ENCODE data around the gene PRRT1B. TPM values are rescaled to one million over a fixed set of nuclear protein-coding genes. Genes with fewer than 3 reads are reported as not detected.

Gene PRRT1B
- polyA plus RNA-seq, 2 of the 4 experiments (the other 2 are of a cell fraction), result 0.79 to 0.80 TPM

GRCh38 chr9:131557855-131558548 lies 12.7 kb downstream of the PRRT1B start:
- DNase-seq (ENCODE audit: low read depth in 1 of 2, low spot score in 1 of 2), result no peak
- WGBS (ENCODE audit: missing lambda C conversion rate), result 92% methylated on average over 20 of the region's 25 CpGs
- Histone ChIP-seq H3K4me3 (no peak overlapping the region), H3K9me3 (peaks cover 13% of the 10 kb centered on the region; the same call in 2 of the 3 replicates), H3K27ac (no peak overlapping the region), H3K4me2 (no peak overlapping the region), H3K4me1 (no peaks in the 10 kb centered on the region)
- ChIA-PET CTCF (interaction anchor here (1.0 to 2.4 kb wide), 3 partner anchors 12 to 205 kb away, joined by 5 to 7 read pairs (median 7); no protein-coding TSS in a partner anchor), POLR2A (no interaction called here)
- no peak for TF ChIP-seq RAD21 (conservative IDR thresholded peaks at IDR 0.05 in 1 of 2, IDR thresholded peaks at IDR 0.05 in 1 of 2)
- no peak for TF ChIP-seq MAX (IDR thresholded peaks at IDR 0.05)
- no peak for FAIRE-seq
- peak in 1 of 2 experiments; percentile 35; a peak in 2 of 6 replicates for ATAC-seq

GRCh38 chr9:131559421-131560000 lies 14.2 kb downstream of the PRRT1B start:
- Histone ChIP-seq H3K27ac (no peak overlapping the region), H3K4me2 (no peak overlapping the region), H3K9me3 (peaks cover 15% of the 10 kb centered on the region; the same call in 2 of the 3 replicates), H3K4me1 (no peaks in the 10 kb centered on the region), H3K4me3 (no peak overlapping the region)
- ChIA-PET POLR2A (interaction anchor here (0.7 kb wide), 1 partner anchor 124 kb away, joined by 3 read pairs; no protein-coding TSS in a partner anchor), CTCF (interaction anchor here (0.5 to 3.1 kb wide), 8 partner anchors 9 to 235 kb away, joined by 3 to 9 read pairs (median 4); no protein-coding TSS in a partner anchor)
- ATAC-seq (0 out of 6 replicates have a peak, but pooled peaks of 1 of the 2 experiments have one; percentile 23), DNase-seq (ENCODE audit: low read depth in 1 of 2, low spot score in 1 of 2) (no peak), FAIRE-seq (no peak)
- 100% methylated on average over 1 of the region's 1 CpG for WGBS (ENCODE audit: missing lambda C conversion rate)
- no peak for TF ChIP-seq FOXS1 (CRISPR knock-in tag; IDR thresholded peaks at IDR 0.05)
- TF ChIP-seq CBX8 (IDR thresholded peaks at IDR 0.05), result no peak
- TF ChIP-seq HMGXB4 (CRISPR knock-in tag; IDR thresholded peaks at IDR 0.05; ENCODE audit: borderline replicate concordance), result no peak
- TF ChIP-seq HDAC2 (IDR thresholded peaks at IDR 0.05), result no peak
- TF ChIP-seq EHMT2 (IDR thresholded peaks at IDR 0.05; ENCODE audit: low read depth), result no peak
- peak in 1 of 2 experiments; percentile 36; a peak in 2 of 5 replicates for TF ChIP-seq RAD21 (conservative IDR thresholded peaks at IDR 0.05 in 1 of 2, IDR thresholded peaks at IDR 0.05 in 1 of 2)
- TF ChIP-seq SREBF2 (IDR thresholded peaks at IDR 0.05), result no peak
- no peak for TF ChIP-seq POLR2AphosphoS2 (conservative IDR thresholded peaks at IDR 0.05; ENCODE audit: low read length)

GRCh38 chr9:131562032-131562959 lies 17.0 kb downstream of the PRRT1B start:
- ATAC-seq (no peak), DNase-seq (ENCODE audit: low read depth in 1 of 2, low spot score in 1 of 2) (no peak), FAIRE-seq (no peak)
- WGBS (ENCODE audit: missing lambda C conversion rate), result 61% methylated on average over 9 of the region's 9 CpGs
- Histone ChIP-seq H3K27ac (no peak overlapping the region), H3K4me1 (no peaks in the 10 kb centered on the region), H3K4me3 (no peak overlapping the region), H3K9me3 (peaks cover 15% of the 10 kb centered on the region; the same call in 2 of the 3 replicates), H3K4me2 (no peak overlapping the region)
- ChIA-PET CTCF (interaction anchor here (0.6 to 0.9 kb wide), 3 partner anchors 123 to 538 kb away, joined by 3 to 4 read pairs (median 3); no protein-coding TSS in a partner anchor), POLR2A (no interaction called here)
- TF ChIP-seq HDAC2 (IDR thresholded peaks at IDR 0.05), result no peak
- TF ChIP-seq BHLHE40 (IDR thresholded peaks at IDR 0.05; ENCODE audit: low read depth, low read length), result no peak
- TF ChIP-seq JUNB (IDR thresholded peaks at IDR 0.05), result no peak
- TF ChIP-seq EHF (CRISPR knock-in tag; IDR thresholded peaks at IDR 0.05), result no peak
- no peak for TF ChIP-seq ATOH8 (CRISPR knock-in tag; IDR thresholded peaks at IDR 0.05; ENCODE audit: low read depth)
- no peak for TF ChIP-seq EHMT2 (IDR thresholded peaks at IDR 0.05; ENCODE audit: low read depth)
- TF ChIP-seq ZFP36 (IDR thresholded peaks at IDR 0.05; ENCODE audit: borderline replicate concordance, partially characterized antibody), result no peak
- no peak for TF ChIP-seq CTCF (IDR thresholded peaks at IDR 0.05)
- TF ChIP-seq HES2 (IDR thresholded peaks at IDR 0.05), result no peak
- TF ChIP-seq REST (IDR thresholded peaks at IDR 0.05), result no peak
- no peak for TF ChIP-seq FOSB (CRISPR knock-in tag; IDR thresholded peaks at IDR 0.05)
- TF ChIP-seq RAD21 (conservative IDR thresholded peaks at IDR 0.05 in 1 of 2, IDR thresholded peaks at IDR 0.05 in 1 of 2), result no peak
- no peak for TF ChIP-seq HOXB5 (CRISPR knock-in tag; IDR thresholded peaks at IDR 0.05)
